ENCODE results near the gene STAP1. TPM values are rescaled to one million over a fixed set of nuclear protein-coding genes. Genes with fewer than 3 reads are reported as not detected.
"Not testable (repeated sequence)": the region's sequence is repeated elsewhere in the genome, so short reads cannot be mapped to it uniquely, and the experiment has no call there.

The STAP1 gene
- total RNA-seq, 1 donor from 2014 or later = 19.7 TPM

DNA sequence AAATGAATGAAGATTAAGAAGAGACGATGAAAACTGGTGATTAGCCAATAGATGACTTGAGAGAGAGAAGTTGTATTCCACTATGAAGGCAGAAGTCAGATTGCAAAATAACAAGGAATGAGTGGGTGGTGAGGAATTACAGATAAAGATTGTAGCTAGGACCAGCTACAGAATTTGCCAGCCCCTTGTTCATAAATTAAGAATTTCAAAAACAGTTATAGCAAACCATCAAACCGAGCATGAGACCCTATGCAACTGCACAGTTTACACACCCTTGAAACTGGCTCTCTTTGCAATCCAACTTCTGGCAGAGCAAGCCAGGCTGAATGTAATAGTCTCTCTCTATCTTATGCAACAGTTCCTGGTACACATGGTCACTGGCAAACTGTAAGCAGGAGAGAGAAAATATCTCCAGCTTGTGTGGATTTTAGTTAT lies 35.2 kb downstream of the STAP1 start:
- H3K4me3 Mint-ChIP-seq = no peak overlapping the region
- no peak overlapping the region for H3K27ac Mint-ChIP-seq
- intact Hi-C loops (cut with micrococcal nuclease) = no loop called here
- peaks cover 52% of the 10 kb centered on the region for H3K36me3 Mint-ChIP-seq (ENCODE audit: low read depth)
- no peaks in the 10 kb centered on the region for H3K4me1 Mint-ChIP-seq (ENCODE audit: low read depth)
- H3K27me3 Mint-ChIP-seq (ENCODE audit: insufficient read depth) = no peaks in the 10 kb centered on the region
- peaks cover 11% of the 10 kb centered on the region for H3K9me3 Mint-ChIP-seq
- DNase-seq (ENCODE audit: low spot score) = no peak

DNA sequence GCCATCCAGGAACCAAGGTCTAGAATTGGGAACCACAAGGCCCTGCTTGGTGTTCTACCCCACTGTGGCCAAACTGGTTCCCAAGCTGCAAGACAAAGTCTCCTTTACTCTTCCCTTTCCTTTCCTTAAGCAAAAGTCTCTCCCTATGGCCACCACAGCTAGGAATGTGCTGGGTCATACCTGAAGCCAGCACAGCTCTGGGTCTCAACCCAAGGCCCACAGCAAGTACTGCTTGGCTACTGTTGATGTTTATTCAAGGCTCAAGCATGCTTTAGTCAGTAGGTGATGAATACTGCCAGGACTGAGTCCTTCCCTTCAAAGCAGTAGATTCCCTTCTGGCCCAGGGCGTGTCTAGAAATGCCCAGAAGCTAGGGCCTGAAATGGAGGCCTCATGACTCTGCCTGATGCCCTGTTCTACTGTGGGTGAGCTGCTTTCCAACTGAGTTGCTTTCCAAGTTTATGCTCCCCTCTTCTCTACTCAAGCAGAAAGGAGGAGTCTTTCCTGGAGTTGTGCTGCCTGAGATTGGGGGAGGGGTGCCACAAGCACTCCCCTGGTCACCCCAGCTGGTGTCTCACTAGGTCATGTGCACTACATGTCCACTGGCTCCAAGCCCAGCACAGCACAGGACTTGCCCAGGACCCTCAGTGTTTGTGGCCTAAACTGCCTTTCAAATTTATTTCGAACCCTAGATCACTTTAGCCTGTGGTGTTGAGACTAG lies 44.9 kb downstream of the STAP1 start:
- Mint-ChIP-seq H3K27me3 (ENCODE audit: insufficient read depth) (no peaks in the 10 kb centered on the region), H3K27ac (peak overlapping the region; percentile 66), H3K9me3 (peaks cover 33% of the 10 kb centered on the region), H3K36me3 (ENCODE audit: low read depth) (peaks cover 68% of the 10 kb centered on the region), H3K4me3 (no peak overlapping the region), H3K4me1 (ENCODE audit: low read depth) (peaks cover 24% of the 10 kb centered on the region)
- no peak for DNase-seq (ENCODE audit: low spot score)
- intact Hi-C loops (cut with micrococcal nuclease) = no loop called here

DNA sequence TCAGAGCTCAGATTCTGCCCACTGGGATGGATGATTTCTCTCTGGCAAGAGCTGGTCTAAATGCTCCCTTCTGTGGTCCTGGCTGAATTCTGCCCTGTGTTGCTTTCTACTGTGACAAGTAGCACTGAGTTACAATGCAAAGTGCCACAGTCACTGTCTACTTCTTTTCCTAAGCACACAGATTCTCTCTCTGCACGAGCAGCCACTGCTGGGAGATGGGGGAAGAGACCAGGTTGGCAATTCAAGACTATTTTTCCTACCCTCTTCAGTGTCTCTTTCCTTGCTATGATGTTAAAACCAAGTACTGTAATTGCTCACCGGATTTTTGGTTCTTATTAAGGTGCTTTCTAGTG lies 45.5 kb downstream of the STAP1 start:
- no peak for DNase-seq (ENCODE audit: low spot score)
- Mint-ChIP-seq H3K4me1 (ENCODE audit: low read depth) (peaks cover 29% of the 10 kb centered on the region), H3K27me3 (ENCODE audit: insufficient read depth) (no peaks in the 10 kb centered on the region), H3K4me3 (no peak overlapping the region), H3K9me3 (peaks cover 29% of the 10 kb centered on the region), H3K36me3 (ENCODE audit: low read depth) (peaks cover 66% of the 10 kb centered on the region), H3K27ac (no peak overlapping the region)
- intact Hi-C loops (cut with micrococcal nuclease) = no loop called here

DNA sequence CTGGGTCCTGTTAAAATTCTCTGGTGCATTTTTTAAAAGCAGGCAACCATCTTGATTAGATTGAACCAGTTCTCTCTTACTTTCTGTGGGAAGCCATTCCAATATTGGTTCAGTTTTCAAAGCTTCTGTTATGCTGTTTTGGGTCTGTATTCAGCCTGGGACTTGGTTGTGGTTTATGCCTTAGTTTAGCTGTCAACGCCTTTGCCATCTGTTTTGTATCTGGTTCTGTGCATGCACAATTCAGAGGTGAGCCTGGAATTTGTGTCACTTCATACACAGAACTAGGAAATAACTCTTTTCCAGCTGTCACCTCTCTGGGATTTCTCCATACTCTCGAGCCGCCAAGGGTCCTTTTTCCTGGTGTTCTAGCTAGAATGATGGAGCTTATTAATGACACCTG lies 46.2 kb downstream of the STAP1 start:
- no peak for DNase-seq (ENCODE audit: low spot score)
- peaks cover 30% of the 10 kb centered on the region for H3K4me1 Mint-ChIP-seq (ENCODE audit: low read depth)
- no peak overlapping the region for H3K27ac Mint-ChIP-seq
- intact Hi-C loops (cut with micrococcal nuclease) = no loop called here
- H3K27me3 Mint-ChIP-seq (ENCODE audit: insufficient read depth) = no peaks in the 10 kb centered on the region
- H3K9me3 Mint-ChIP-seq = peaks cover 30% of the 10 kb centered on the region
- H3K4me3 Mint-ChIP-seq = no peak overlapping the region
- peaks cover 72% of the 10 kb centered on the region for H3K36me3 Mint-ChIP-seq (ENCODE audit: low read depth)

DNA sequence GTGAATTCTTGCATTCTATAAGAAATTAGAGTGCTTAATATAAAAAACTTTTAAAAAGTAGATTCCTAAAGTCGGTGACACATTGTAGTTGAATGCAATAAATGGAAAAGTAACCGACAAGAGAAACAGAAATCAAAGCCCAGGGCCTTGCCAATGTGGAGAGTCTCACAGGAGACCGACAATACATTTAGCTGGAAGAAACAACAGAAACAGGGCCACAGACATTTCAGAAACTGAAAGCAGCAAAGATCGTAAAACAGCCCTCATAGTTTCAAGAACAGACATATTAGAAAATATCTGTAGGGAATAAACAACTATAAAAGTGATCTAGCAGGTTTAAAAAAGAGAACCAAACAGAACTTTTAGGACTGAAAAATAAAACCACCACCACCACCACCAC lies 49.5 kb downstream of the STAP1 start:
- Mint-ChIP-seq H3K9me3 (peaks cover 10% of the 10 kb centered on the region), H3K36me3 (ENCODE audit: low read depth) (peaks cover 55% of the 10 kb centered on the region), H3K4me3 (peak overlapping the region; percentile 51), H3K27ac (peak overlapping the region; percentile 59), H3K27me3 (ENCODE audit: insufficient read depth) (no peaks in the 10 kb centered on the region), H3K4me1 (ENCODE audit: low read depth) (peaks cover 30% of the 10 kb centered on the region)
- no peak for DNase-seq (ENCODE audit: low spot score)
- intact Hi-C loops (cut with micrococcal nuclease) = no loop called here

DNA sequence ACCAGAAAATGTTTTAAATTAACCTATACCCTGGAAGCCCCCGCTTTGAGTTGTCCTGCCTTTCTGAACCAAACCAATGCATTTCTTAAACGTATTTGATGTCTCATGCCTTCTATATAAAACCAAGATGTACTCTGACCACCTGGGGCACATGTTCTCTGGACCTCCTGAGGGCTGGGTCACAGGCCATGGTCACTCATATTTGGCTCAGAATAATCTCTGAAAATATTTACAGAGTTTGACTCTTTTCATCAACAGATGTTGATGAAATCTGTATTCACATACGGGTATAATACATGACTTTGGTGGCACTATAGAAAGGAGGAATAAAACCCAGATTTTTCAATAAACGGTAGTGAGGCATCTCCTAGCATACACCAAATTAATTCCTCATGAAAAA lies 55.7 kb downstream of the STAP1 start:
- no peaks in the 10 kb centered on the region for H3K27me3 Mint-ChIP-seq (ENCODE audit: insufficient read depth)
- peaks cover 42% of the 10 kb centered on the region for H3K36me3 Mint-ChIP-seq (ENCODE audit: low read depth)
- no peak overlapping the region for H3K4me3 Mint-ChIP-seq
- intact Hi-C loops (cut with micrococcal nuclease) = no loop called here
- DNase-seq (ENCODE audit: low spot score) = no peak
- no peaks in the 10 kb centered on the region for H3K4me1 Mint-ChIP-seq (ENCODE audit: low read depth)
- H3K27ac Mint-ChIP-seq = no peak overlapping the region
- peaks cover 6% of the 10 kb centered on the region for H3K9me3 Mint-ChIP-seq

DNA sequence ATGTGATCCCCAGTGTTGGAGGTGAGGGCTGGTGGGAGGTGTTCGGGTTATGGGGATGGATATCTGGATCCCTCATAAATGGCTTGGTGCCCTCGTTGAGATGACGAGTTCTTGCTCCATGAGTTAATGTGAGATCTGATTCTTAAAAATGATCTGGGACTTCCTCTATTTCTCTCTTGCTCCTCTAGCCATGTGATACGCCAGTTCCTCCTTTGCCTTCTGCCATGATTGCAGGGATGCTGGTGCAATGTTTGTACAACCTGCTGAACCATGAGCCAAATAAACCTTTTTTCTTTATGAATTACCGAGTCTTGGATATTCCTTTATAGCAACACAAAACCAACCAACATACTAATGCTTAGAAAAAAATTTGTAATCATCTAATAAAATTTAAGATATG lies 56.6 kb downstream of the STAP1 start:
- no peak for DNase-seq (ENCODE audit: low spot score)
- no peaks in the 10 kb centered on the region for H3K4me1 Mint-ChIP-seq (ENCODE audit: low read depth)
- H3K9me3 Mint-ChIP-seq = peaks cover 2% of the 10 kb centered on the region
- H3K27me3 Mint-ChIP-seq (ENCODE audit: insufficient read depth) = no peaks in the 10 kb centered on the region
- intact Hi-C loops (cut with micrococcal nuclease) = no loop called here
- no peak overlapping the region for H3K4me3 Mint-ChIP-seq
- no peak overlapping the region for H3K27ac Mint-ChIP-seq
- H3K36me3 Mint-ChIP-seq (ENCODE audit: low read depth) = peaks cover 38% of the 10 kb centered on the region

DNA sequence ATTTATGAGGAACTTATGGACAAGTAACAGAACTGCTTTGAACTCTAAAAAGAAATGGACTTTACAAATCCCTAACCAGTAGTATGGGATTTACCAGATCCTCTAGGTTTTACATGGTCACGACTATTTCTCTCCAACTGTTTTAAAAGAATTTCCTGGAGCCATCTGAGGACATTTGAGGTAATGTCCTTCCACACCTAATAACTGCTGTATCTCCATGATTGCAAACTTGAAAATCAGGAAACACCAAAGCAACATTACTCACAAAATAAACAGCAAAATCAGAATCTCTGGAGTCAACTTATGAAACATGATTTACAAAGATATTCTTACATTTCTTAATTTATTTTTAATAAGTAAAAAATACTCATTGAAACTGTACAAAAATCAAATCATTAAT lies 58.0 kb downstream of the STAP1 start:
- H3K27ac Mint-ChIP-seq = no peak overlapping the region
- H3K27me3 Mint-ChIP-seq (ENCODE audit: insufficient read depth) = no peaks in the 10 kb centered on the region
- H3K9me3 Mint-ChIP-seq = no peaks in the 10 kb centered on the region
- H3K4me1 Mint-ChIP-seq (ENCODE audit: low read depth) = no peaks in the 10 kb centered on the region
- intact Hi-C loops (cut with micrococcal nuclease) = no loop called here
- no peak for DNase-seq (ENCODE audit: low spot score)
- H3K36me3 Mint-ChIP-seq (ENCODE audit: low read depth) = peaks cover 39% of the 10 kb centered on the region
- no peak overlapping the region for H3K4me3 Mint-ChIP-seq

DNA sequence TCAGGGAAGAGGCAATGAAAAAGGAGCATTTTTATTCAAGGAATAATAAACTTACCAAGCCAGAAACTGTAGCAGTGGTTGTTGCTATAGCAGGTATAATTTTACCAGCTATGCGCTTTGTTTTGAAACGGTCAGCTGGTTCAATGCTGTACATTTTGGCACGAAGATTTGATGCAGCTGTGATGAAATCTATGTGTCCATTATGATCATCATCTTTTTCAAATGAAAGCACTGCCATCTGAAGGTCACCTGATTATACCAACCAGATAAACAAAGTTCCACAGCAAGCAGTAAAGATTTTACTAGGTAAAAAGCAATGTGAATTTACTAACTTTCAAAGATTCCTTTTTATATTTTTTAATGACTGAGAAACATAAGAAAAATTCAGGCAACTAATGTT lies 66.4 kb downstream of the STAP1 start:
- Mint-ChIP-seq H3K27ac (no peak overlapping the region), H3K36me3 (ENCODE audit: low read depth) (peaks cover 31% of the 10 kb centered on the region), H3K27me3 (ENCODE audit: insufficient read depth) (no peaks in the 10 kb centered on the region), H3K4me3 (no peak overlapping the region), H3K4me1 (ENCODE audit: low read depth) (peaks cover 3% of the 10 kb centered on the region), H3K9me3 (no peaks in the 10 kb centered on the region)
- intact Hi-C loops (cut with micrococcal nuclease) = no loop called here
- no peak for DNase-seq (ENCODE audit: low spot score)

DNA sequence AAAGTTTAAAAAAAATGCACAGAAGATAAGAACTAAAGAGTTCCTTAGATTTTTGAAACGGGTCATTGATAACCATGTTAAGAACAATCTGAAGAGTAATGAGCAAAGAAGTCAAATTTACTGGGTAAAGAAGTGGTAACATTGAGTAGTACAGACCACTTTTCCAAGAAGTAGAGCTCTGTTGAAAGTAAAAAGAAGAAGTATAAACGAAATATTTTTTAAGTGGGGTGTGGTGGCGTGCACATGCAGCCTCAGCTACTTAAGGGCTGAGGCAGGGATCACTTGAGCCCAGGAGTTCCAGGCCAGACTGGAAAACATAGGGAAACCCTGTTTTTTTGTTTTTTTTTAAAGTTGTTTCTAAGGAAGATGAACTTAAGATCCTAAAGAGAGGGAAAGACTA lies 74.0 kb downstream of the STAP1 start:
- Mint-ChIP-seq H3K4me3 (peak overlapping the region; percentile 85), H3K27me3 (ENCODE audit: insufficient read depth) (no peaks in the 10 kb centered on the region), H3K36me3 (ENCODE audit: low read depth) (peaks cover 47% of the 10 kb centered on the region), H3K4me1 (ENCODE audit: low read depth) (peaks cover 34% of the 10 kb centered on the region), H3K9me3 (no peaks in the 10 kb centered on the region), H3K27ac (peak overlapping the region; percentile 79)
- intact Hi-C loops (cut with micrococcal nuclease) = loop anchor here (2.0 to 10.0 kb wide), 2 partner anchors 48 to 88 kb away; partner anchors contain the start of gene CENPC
- no peak for DNase-seq (ENCODE audit: low spot score)

DNA sequence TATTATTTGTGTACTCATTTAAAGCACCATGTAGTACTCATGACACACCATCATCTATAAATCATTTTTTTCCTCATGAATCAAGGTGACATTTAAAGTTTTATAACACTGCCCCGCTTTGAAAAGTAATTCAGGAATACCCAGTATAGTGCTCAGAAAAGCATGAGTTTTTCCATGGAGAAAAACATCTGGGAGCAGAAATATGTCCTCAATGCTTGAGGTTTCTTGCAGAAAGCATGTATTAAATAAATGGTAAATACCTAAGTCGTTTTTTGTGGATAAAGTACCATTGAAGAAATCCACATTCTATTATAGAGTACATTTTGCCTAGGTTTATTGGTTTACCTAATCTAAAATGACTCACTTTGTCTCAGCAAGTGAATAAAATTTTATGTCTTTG lies 76.2 kb downstream of the STAP1 start:
- Mint-ChIP-seq H3K4me3 (peak overlapping the region; percentile 39), H3K27me3 (ENCODE audit: insufficient read depth) (no peaks in the 10 kb centered on the region), H3K27ac (no peak overlapping the region), H3K9me3 (no peaks in the 10 kb centered on the region), H3K4me1 (ENCODE audit: low read depth) (peaks cover 42% of the 10 kb centered on the region), H3K36me3 (ENCODE audit: low read depth) (peaks cover 46% of the 10 kb centered on the region)
- intact Hi-C loops (cut with micrococcal nuclease) = loop anchor here (10.0 kb wide), 1 partner anchor 50 kb away; no protein-coding TSS in a partner anchor
- no peak for DNase-seq (ENCODE audit: low spot score)

DNA sequence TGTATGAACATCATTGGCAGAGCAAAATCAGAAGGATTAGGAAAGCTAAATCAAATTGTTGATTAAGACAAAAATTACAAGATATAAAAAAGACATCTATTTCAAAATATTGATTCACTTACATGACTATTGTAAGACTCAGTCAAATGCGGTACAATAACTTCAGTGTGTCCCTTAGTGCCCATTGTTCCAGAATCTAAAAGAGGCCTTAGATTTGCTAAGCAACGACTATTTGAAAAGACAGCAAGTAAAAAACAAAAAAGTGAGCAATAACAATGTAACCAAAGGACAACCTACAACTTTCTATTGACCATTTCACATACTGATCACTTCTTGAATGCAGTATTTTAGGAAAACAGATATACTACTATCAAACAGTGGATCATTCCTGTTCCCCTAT lies 76.8 kb downstream of the STAP1 start:
- Mint-ChIP-seq H3K27ac (no peak overlapping the region), H3K9me3 (no peaks in the 10 kb centered on the region), H3K36me3 (ENCODE audit: low read depth) (peaks cover 48% of the 10 kb centered on the region), H3K4me3 (no peak overlapping the region), H3K27me3 (ENCODE audit: insufficient read depth) (no peaks in the 10 kb centered on the region), H3K4me1 (ENCODE audit: low read depth) (peaks cover 41% of the 10 kb centered on the region)
- intact Hi-C loops (cut with micrococcal nuclease) = loop anchor here (10.0 kb wide), 1 partner anchor 51 kb away; no protein-coding TSS in a partner anchor
- no peak for DNase-seq (ENCODE audit: low spot score)

DNA sequence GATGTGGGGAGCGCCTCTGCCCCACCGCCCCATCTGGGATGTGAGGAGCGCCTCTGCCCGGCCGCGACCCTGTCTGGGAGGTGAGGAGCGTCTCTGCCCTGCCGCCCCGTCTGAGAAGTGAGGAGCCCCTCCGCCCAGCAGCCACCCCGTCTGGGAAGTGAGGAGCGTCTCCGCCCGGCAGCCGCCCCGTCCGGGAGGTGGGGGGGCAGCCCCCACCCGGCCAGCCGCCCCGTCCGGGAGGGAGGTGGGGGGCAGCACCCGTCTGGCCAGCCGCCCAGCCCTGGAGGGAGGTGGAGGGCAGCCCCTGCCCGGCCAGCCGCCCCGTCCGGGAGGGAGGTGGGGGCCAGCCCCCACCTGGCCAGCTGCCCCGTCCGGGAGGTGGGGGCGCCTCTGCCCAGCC lies 78.5 kb downstream of the STAP1 start:
- H3K4me3 Mint-ChIP-seq; H3K27me3 Mint-ChIP-seq (ENCODE audit: insufficient read depth); H3K9me3 Mint-ChIP-seq; H3K27ac Mint-ChIP-seq; DNase-seq (ENCODE audit: low spot score): not testable (repeated sequence)
- H3K4me1 Mint-ChIP-seq (ENCODE audit: low read depth) = peaks cover 40% of the 10 kb centered on the region
- peaks cover 44% of the 10 kb centered on the region for H3K36me3 Mint-ChIP-seq (ENCODE audit: low read depth)
- intact Hi-C loops (cut with micrococcal nuclease) = loop anchor here (10.0 kb wide), 1 partner anchor 52 kb away; no protein-coding TSS in a partner anchor
